Measurements from ENCODE around the gene GPR146. TPM values are rescaled to one million over a fixed set of nuclear protein-coding genes. Genes with fewer than 3 reads are reported as not detected.

Gene GPR146
- total RNA-seq, 1 donor from 2014 or later: 3.1 TPM

GRCh38 chr7:1050254-1050906, 6.0 kb downstream of the GPR146 start:
- Mint-ChIP-seq H3K4me1 (ENCODE audit: low read depth, unreplicated experiment) (peaks cover 23% of the 10 kb centered on the region), H3K36me3 (ENCODE audit: unreplicated experiment) (no peaks in the 10 kb centered on the region)

GRCh38 chr7:1050956-1051690, 6.8 kb downstream of the GPR146 start:
- no peak overlapping the region for H3K27ac Mint-ChIP-seq (ENCODE audit: unreplicated experiment)
- H3K36me3 Mint-ChIP-seq (ENCODE audit: unreplicated experiment): no peaks in the 10 kb centered on the region
- H3K4me1 Mint-ChIP-seq (ENCODE audit: low read depth, unreplicated experiment): peaks cover 18% of the 10 kb centered on the region

More at GRCh38 chr7:1050254-1050906, 6.0 kb downstream of the GPR146 start:
- DNase-seq: no peak
- TF ChIP-seq CTCF (IDR thresholded peaks at IDR 0.05; ENCODE audit: partially characterized antibody, unreplicated experiment): no peak
- Mint-ChIP-seq H3K4me3 (ENCODE audit: unreplicated experiment) (no peak overlapping the region), H3K9me3 (ENCODE audit: unreplicated experiment) (peaks cover 7% of the 10 kb centered on the region), H3K27me3 (ENCODE audit: unreplicated experiment) (peaks cover 6% of the 10 kb centered on the region), H3K27ac (ENCODE audit: unreplicated experiment) (no peak overlapping the region)

GRCh38 chr7:1052031-1052818, 7.9 kb downstream of the GPR146 start:
- Mint-ChIP-seq H3K27me3 (ENCODE audit: unreplicated experiment) (peaks cover 6% of the 10 kb centered on the region), H3K27ac (ENCODE audit: unreplicated experiment) (no peak overlapping the region), H3K4me1 (ENCODE audit: low read depth, unreplicated experiment) (peaks cover 17% of the 10 kb centered on the region), H3K4me3 (ENCODE audit: unreplicated experiment) (no peak overlapping the region), H3K9me3 (ENCODE audit: unreplicated experiment) (peaks cover 4% of the 10 kb centered on the region), H3K36me3 (ENCODE audit: unreplicated experiment) (no peaks in the 10 kb centered on the region)
- TF ChIP-seq CTCF (IDR thresholded peaks at IDR 0.05; ENCODE audit: partially characterized antibody, unreplicated experiment): no peak
- no peak for DNase-seq

More at GRCh38 chr7:1050956-1051690, 6.8 kb downstream of the GPR146 start:
- peaks cover 4% of the 10 kb centered on the region for H3K9me3 Mint-ChIP-seq (ENCODE audit: unreplicated experiment)
- peaks cover 6% of the 10 kb centered on the region for H3K27me3 Mint-ChIP-seq (ENCODE audit: unreplicated experiment)
- no peak overlapping the region for H3K4me3 Mint-ChIP-seq (ENCODE audit: unreplicated experiment)
- DNase-seq: no peak
- no peak for TF ChIP-seq CTCF (IDR thresholded peaks at IDR 0.05; ENCODE audit: partially characterized antibody, unreplicated experiment)

- no peak overlapping the region for H3K27ac Mint-ChIP-seq (ENCODE audit: unreplicated experiment)
- H3K4me3 Mint-ChIP-seq (ENCODE audit: unreplicated experiment): no peak overlapping the region
- DNase-seq: no peak
- H3K9me3 Mint-ChIP-seq (ENCODE audit: unreplicated experiment): peaks cover 4% of the 10 kb centered on the region
- H3K27me3 Mint-ChIP-seq (ENCODE audit: unreplicated experiment): peaks cover 6% of the 10 kb centered on the region
- H3K36me3 Mint-ChIP-seq (ENCODE audit: unreplicated experiment): no peaks in the 10 kb centered on the region
- TF ChIP-seq CTCF (IDR thresholded peaks at IDR 0.05; ENCODE audit: partially characterized antibody, unreplicated experiment): no peak
- H3K4me1 Mint-ChIP-seq (ENCODE audit: low read depth, unreplicated experiment): peaks cover 10% of the 10 kb centered on the region
These were observed 8.7 kb downstream of the GPR146 start for GRCh38 chr7:1053002-1053411.

All from glutamatergic neuron (in vitro differentiated cells).